SK-N-SH treated with all-trans-retinoic acid at 6 μM for 48 hours (cell line): ENCODE measurements around the gene ABCD1.

Experiments used
- ESRRG ChIP-seq: fragments of 250-450 bp; sonication (Bioruptor Pico); IDR thresholded peaks from 2 replicates; pipeline ENCODE4 v1.6.1; 2021; ENCODE audit warnings: mild to moderate bottlenecking
- TCF4 ChIP-seq: fragments of 250-450 bp; sonication (Bioruptor Pico); IDR thresholded peaks from 2 replicates; pipeline ENCODE4 v1.8.0; 2021; ENCODE audit warnings: mild to moderate bottlenecking, moderate library complexity, borderline replicate concordance

- TF ChIP-seq ESRRG (no peak), TCF4 (CRISPR knock-in tag) (no peak)
Measured at GRCh38 chrX:153777261-153778090, 52.8 kb downstream of the ABCD1 start.
